ENCODE data around the gene DLX2.

DLX2 gene

GRCh38 chr2:172049567-172050120 lies 53.1 kb downstream of the DLX2 start:
- no peak for TF ChIP-seq CTCF (IDR thresholded peaks at IDR 0.05; ENCODE audit: poor library complexity, severe bottlenecking)
- no peak overlapping the region for H3K4me3 ChIP-seq (ENCODE audit: severe bottlenecking)
- no peaks in the 10 kb centered on the region for H3K36me3 ChIP-seq (ENCODE audit: low read depth)
- H3K4me1 ChIP-seq (ENCODE audit: insufficient read depth, poor library complexity, severe bottlenecking), result peaks cover 6% of the 10 kb centered on the region
- H3K27me3 ChIP-seq (ENCODE audit: insufficient read depth, poor library complexity, severe bottlenecking), result no peaks in the 10 kb centered on the region
- ATAC-seq (ENCODE audit: low read depth), result no peak
- H3K27ac ChIP-seq (ENCODE audit: poor library complexity, severe bottlenecking), result no peak overlapping the region
- no peaks in the 10 kb centered on the region for H3K9me3 ChIP-seq (ENCODE audit: severe bottlenecking)
- no peak for DNase-seq (ENCODE audit: low spot score)
